Right atrium auricular region (tissue), 2 donors: ENCODE results near the gene DLL3. TPM values are rescaled to one million over a fixed set of nuclear protein-coding genes. Genes with fewer than 3 reads are reported as not detected.

Experiments
- DNase-seq: peaks from one replicate; pipeline ENCODE4 v3.0.0-alpha.2; 2019; ENCODE audit warnings: low spot score
- H3K27ac ChIP-seq, 2 donors: fragments of 200-600 bp; sonication (generic); 1 replicate in 1 of 2; 2 replicates in 1 of 2; pipeline ENCODE4 v1.5.1; 2016 to 2019
- H3K27me3 ChIP-seq, 2 donors: fragments of 200-600 bp; sonication (generic); one replicate each; pipeline versions ENCODE4 v1.5.1 to v1.6.0; 2017 to 2019
- H3K36me3 ChIP-seq: fragments of 200-600 bp; sonication (generic); one replicate; pipeline ENCODE4 v1.5.1; 2016
- H3K4me1 ChIP-seq, 2 donors: fragments of 200-600 bp; sonication (generic); one replicate each; pipeline versions ENCODE4 v1.5.1 to v1.6.0; 2017 to 2019
- H3K4me3 ChIP-seq, 2 donors: fragments of 200-600 bp; sonication (generic); 1 replicate in 1 of 2; 2 replicates in 1 of 2; pipeline ENCODE4 v1.5.1; 2017 to 2019; ENCODE audit warnings: mild to moderate bottlenecking in 1 of 2, moderate library complexity in 1 of 2
- H3K9me3 ChIP-seq, 2 donors: fragments of 200-600 bp; sonication (generic); one replicate each; pipeline ENCODE4 v1.5.1; 2019
- total RNA-seq, 2 donors: library from RNA; depleted of rRNA; stranded (reverse); fragments of >200 nt; gene quantifications; one replicate each; pipeline ENCODE4 v1.1.0, GENCODE V29; 2016
- TF ChIP-seq, protein P1 (sequence below), 2 donors: fragments of 200-600 bp; sonication (generic); IDR thresholded peaks; one replicate each; pipeline ENCODE4 v1.5.1; 2019; ENCODE audit warnings: antibody characterized with exemption in 2 of 2

The DLL3 gene
- total RNA-seq, 2 donors from 2014 or later = not detected

DNA sequence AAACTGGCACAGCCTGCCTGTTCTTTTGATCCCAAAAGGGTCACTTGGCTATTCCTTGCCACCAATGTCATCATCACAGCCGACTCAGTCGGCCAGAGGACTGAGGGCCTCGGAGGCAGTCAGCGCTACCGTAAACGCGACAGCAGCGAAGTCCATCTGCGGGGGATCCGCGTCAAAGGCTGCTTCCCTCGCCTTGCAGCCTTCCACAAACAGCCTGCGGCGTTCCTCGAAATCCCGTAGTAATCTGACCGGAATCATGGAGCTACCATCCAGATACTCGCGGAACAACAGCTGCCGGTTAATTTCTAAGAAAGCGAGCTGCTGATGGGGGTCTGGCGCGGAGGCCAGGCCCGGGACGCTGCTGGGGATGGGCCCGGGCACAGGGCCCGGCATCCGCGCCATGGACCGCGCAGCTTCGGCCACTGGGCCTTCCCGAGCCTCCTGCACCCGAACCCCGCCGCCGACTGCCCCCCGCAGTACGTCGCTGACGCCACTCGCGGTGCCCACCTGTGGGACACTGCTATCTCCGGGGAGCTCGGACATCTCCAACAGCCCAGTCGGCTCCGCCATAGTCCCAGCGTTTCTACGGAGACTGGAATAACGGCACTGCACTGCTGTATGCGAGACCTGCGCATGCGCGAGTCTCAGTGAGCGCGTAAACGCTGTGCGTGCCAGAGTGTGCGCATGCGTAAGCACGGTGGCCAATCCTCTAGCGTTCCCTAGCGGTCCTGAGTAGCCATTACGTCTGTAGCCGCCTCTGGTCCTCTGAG is 33.7 kb downstream of the DLL3 start, which contains the start of gene EID2B:
TSS of gene EID2B (minus strand) at position 620 of the 770 bp plus-strand sequence. CDS start at position 570, 50 bp downstream.
- peak; percentile 96 for DNase-seq
- TF ChIP-seq, protein P1, sequence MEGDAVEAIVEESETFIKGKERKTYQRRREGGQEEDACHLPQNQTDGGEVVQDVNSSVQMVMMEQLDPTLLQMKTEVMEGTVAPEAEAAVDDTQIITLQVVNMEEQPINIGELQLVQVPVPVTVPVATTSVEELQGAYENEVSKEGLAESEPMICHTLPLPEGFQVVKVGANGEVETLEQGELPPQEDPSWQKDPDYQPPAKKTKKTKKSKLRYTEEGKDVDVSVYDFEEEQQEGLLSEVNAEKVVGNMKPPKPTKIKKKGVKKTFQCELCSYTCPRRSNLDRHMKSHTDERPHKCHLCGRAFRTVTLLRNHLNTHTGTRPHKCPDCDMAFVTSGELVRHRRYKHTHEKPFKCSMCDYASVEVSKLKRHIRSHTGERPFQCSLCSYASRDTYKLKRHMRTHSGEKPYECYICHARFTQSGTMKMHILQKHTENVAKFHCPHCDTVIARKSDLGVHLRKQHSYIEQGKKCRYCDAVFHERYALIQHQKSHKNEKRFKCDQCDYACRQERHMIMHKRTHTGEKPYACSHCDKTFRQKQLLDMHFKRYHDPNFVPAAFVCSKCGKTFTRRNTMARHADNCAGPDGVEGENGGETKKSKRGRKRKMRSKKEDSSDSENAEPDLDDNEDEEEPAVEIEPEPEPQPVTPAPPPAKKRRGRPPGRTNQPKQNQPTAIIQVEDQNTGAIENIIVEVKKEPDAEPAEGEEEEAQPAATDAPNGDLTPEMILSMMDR (IDR thresholded peaks at IDR 0.05) = peak; percentile 96 to 98
- Histone ChIP-seq H3K27ac (peak within 1 kb of the TSS; percentile 89 to 91), H3K4me1 (peaks cover 0 to 11% of the 10 kb centered on the region in 2 donors), H3K27me3 (no peaks in the 10 kb centered on the region), H3K9me3 (no peaks in the 10 kb centered on the region), H3K4me3 (peak within 1 kb of the TSS; percentile 86 to 96), H3K36me3 (no peaks in the 10 kb centered on the region)

DNA sequence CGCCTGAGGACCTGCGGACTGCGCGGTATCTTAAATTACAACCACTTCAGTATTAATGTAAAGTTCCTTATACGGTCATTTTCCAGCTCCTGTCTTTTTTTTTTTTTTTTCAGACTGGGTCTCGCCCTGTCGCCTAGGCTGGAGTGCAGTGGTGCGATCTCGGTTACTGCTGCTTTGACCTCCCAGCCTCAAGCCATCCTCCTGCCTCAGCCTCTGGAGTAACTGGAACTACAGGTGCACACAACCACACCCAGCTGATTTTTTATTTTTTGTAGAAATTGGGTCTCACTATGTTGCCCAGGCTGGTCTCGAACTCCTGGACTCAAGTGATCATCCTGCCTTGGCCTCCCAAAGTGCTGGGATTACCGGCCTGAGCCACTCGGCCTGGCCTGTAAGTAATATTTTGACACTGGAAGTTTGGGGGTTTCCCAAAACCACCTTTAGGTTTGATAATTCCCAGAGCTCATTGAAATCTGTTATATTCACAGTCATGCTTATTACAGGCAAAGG is 34.3 kb downstream of the DLL3 start:
- TF ChIP-seq, protein P1 (IDR thresholded peaks at IDR 0.05) = no peak
- no peaks in the 10 kb centered on the region for H3K36me3 ChIP-seq
- H3K4me3 ChIP-seq = peak overlapping the region; percentile 86 to 96
- H3K27ac ChIP-seq = peak overlapping the region in 1 of 2 donors; percentile 89
- H3K4me1 ChIP-seq = peaks cover 0 to 15% of the 10 kb centered on the region in 2 donors
- no peak for DNase-seq
- no peaks in the 10 kb centered on the region for H3K9me3 ChIP-seq
- H3K27me3 ChIP-seq = no peaks in the 10 kb centered on the region

- H3K9me3 ChIP-seq = no peaks in the 10 kb centered on the region
- H3K4me1 ChIP-seq = peaks cover 0 to 23% of the 10 kb centered on the region in 2 donors
- H3K36me3 ChIP-seq = no peaks in the 10 kb centered on the region
- no peak overlapping the region for H3K4me3 ChIP-seq
- DNase-seq = no peak
- H3K27ac ChIP-seq = no peak overlapping the region
- TF ChIP-seq, protein P1 (IDR thresholded peaks at IDR 0.05) = no peak
- no peaks in the 10 kb centered on the region for H3K27me3 ChIP-seq
Measured at GRCh38 chr19:39533791-39534190, 35.0 kb downstream of the DLL3 start.

DNA sequence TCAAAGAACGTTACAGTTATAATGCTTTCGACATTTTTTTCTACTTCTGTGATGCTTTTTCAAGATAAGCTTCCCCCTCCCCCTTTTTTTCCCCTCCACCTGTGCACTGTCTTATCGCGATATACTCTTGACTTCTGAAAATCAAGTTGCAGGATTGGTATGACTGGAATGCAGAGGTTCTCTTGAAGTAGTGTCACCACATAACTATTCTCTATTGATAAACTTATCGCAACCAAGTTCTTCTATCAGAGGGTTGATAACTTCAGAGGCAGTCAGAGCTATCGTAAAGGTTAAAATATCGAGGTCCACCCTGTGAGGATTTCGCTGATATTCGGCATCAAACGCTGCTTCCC is 40.4 kb downstream of the DLL3 start:
- Histone ChIP-seq H3K27me3 (no peaks in the 10 kb centered on the region), H3K4me1 (peaks cover 0 to 23% of the 10 kb centered on the region in 2 donors), H3K27ac (peak overlapping the region; percentile 95 to 99), H3K36me3 (no peaks in the 10 kb centered on the region), H3K4me3 (peak overlapping the region; percentile 77 to 97), H3K9me3 (no peaks in the 10 kb centered on the region)
- TF ChIP-seq, protein P1 (IDR thresholded peaks at IDR 0.05) = no peak
- no peak for DNase-seq

DNA sequence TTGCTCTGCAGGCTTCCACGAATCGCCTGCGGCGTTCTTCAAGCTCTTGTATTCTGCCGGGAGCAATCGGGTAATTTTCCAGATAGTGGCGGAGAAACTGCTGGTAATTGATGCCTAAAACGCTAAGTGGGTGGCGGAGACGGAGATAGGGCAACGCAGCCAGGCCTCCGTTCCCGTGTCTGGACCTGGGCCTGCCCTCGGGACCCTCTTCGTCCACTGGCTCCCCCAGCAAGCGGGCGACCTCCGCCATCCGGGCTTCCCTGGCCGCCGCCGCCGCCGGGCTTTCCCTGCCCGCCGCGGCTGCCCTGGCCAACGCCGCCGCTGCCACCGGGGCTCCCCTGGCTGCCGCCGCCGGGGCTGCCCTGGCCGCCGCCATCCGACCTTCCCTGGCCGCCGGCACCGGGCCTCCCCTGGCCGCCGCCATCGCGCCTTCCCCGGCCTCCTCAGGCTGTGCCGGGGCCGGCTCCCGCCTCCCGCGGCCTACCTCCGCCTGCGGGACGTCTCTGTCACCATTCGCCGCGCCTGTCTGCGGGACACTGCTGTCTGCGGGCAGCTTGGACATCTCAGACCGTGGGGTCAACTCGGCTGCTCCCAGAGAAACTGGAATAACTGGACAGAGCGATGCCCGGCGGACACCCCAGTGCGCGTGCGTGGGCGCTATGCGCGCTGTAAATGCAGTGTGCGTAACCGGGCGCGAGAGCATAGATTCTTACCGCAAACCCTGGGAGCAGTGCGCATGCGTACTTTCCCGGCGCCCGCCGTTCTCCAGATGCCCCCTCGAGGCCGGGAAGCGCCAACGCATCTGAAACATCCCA is 41.0 kb downstream of the DLL3 start, which contains the start of gene EID2:
TSS of gene EID2 (minus strand) at position 644 of the 815 bp plus-strand sequence. CDS start at position 562, 82 bp downstream.
- peak; percentile 96 for DNase-seq
- TF ChIP-seq, protein P1 (IDR thresholded peaks at IDR 0.05) = peak; percentile 54 to 92
- Histone ChIP-seq H3K27me3 (no peaks in the 10 kb centered on the region), H3K27ac (peak within 1 kb of the TSS; percentile 95 to 99), H3K4me3 (peak within 1 kb of the TSS; percentile 77 to 97), H3K4me1 (peaks cover 0 to 23% of the 10 kb centered on the region in 2 donors), H3K36me3 (no peaks in the 10 kb centered on the region), H3K9me3 (no peaks in the 10 kb centered on the region)
